ENCODE measurements around the gene SLC24A4.

DNA sequence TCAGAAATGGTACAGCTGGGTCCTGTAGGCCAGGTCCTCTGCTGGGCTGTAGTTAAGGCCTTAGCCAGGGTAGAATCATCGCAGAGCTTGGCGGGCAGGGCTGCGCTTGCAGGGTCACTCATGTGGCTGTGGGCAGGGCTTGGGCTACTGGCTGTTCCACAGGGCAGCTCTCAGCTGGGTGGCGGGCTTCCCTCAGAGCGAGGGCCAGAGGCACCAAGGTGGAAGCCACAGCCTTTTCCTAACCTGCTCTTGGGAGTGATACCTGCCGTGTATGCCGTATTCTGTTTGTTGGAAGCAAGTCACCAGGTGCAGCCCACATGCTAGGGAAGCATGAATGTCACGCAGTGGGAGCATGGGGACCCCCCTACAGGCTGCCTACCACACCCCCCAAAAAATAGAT, 120.8 kb downstream of the SLC24A4 start:
- TF ChIP-seq, protein P1, sequence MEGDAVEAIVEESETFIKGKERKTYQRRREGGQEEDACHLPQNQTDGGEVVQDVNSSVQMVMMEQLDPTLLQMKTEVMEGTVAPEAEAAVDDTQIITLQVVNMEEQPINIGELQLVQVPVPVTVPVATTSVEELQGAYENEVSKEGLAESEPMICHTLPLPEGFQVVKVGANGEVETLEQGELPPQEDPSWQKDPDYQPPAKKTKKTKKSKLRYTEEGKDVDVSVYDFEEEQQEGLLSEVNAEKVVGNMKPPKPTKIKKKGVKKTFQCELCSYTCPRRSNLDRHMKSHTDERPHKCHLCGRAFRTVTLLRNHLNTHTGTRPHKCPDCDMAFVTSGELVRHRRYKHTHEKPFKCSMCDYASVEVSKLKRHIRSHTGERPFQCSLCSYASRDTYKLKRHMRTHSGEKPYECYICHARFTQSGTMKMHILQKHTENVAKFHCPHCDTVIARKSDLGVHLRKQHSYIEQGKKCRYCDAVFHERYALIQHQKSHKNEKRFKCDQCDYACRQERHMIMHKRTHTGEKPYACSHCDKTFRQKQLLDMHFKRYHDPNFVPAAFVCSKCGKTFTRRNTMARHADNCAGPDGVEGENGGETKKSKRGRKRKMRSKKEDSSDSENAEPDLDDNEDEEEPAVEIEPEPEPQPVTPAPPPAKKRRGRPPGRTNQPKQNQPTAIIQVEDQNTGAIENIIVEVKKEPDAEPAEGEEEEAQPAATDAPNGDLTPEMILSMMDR (IDR thresholded peaks at IDR 0.05), result no peak
- no peak for TF ChIP-seq POLR2A (IDR thresholded peaks at IDR 0.05)

All from vagina (tissue), 2 donors.